ENCODE results near the gene WDR13. TPM values are rescaled to one million over a fixed set of nuclear protein-coding genes. Genes with fewer than 3 reads are reported as not detected.

The WDR13 gene
- total RNA-seq, 1 experiment from 2014 or later = 28.0 TPM

GRCh38 chrX:48578661-48579128 lies 18.6 kb upstream of the WDR13 start:
- ATAC-seq (no peak), DNase-seq (ENCODE audit: low spot score) (no peak)
- no peaks in the 10 kb centered on the region; the same call in 1 of the 2 replicates for H3K27me3 Mint-ChIP-seq (ENCODE audit: low read depth)
- H3K9me3 Mint-ChIP-seq = no peaks in the 10 kb centered on the region
- peaks cover 10% of the 10 kb centered on the region; the same call in 1 of the 2 replicates for H3K4me1 Mint-ChIP-seq
- ChIA-PET CTCF (no interaction called here), POLR2A (interaction anchor here (0.5 to 1.0 kb wide), 2 partner anchors 11 to 38 kb away, joined by 3 read pairs; no protein-coding TSS in a partner anchor)
- 0 out of 2 replicates have a peak overlapping the region, but pooled peaks have one; percentile 49 for H3K27ac Mint-ChIP-seq
- TF ChIP-seq SMAD4 (CRISPR knock-in tag; IDR thresholded peaks at IDR 0.05) (no peak), ZNF425 (CRISPR knock-in tag; conservative IDR thresholded peaks at IDR 0.05) (0 out of 2 replicates have a peak, but pooled peaks have one; percentile 28), ZNF281 (CRISPR knock-in tag; IDR thresholded peaks at IDR 0.05) (no peak), NFATC4 (CRISPR knock-in tag; IDR thresholded peaks at IDR 0.05) (peak; percentile 23; the same call in 1 of the 2 replicates), ZNF532 (CRISPR knock-in tag; IDR thresholded peaks at IDR 0.05; ENCODE audit: borderline replicate concordance) (peak; percentile 4; the same call in 1 of the 2 replicates)
- no peak overlapping the region for H3K4me3 Mint-ChIP-seq
- peaks cover 44% of the 10 kb centered on the region for H3K36me3 Mint-ChIP-seq

- no peak for DNase-seq (ENCODE audit: low spot score)
- Mint-ChIP-seq H3K4me3 (no peak overlapping the region), H3K27ac (no peak overlapping the region), H3K36me3 (peaks cover 44% of the 10 kb centered on the region), H3K9me3 (no peaks in the 10 kb centered on the region), H3K27me3 (ENCODE audit: low read depth) (no peaks in the 10 kb centered on the region; the same call in 1 of the 2 replicates), H3K4me1 (peaks cover 7% of the 10 kb centered on the region; the same call in 1 of the 2 replicates)
- ATAC-seq = peak; percentile 24
- ChIA-PET CTCF (no interaction called here), POLR2A (interaction anchor here (1.0 kb wide), 1 partner anchor 37 kb away, joined by 3 read pairs; no protein-coding TSS in a partner anchor)
- peak; percentile 87 for TF ChIP-seq PRRX2 (CRISPR knock-in tag; IDR thresholded peaks at IDR 0.05)
- TF ChIP-seq ZNF532 (CRISPR knock-in tag; IDR thresholded peaks at IDR 0.05; ENCODE audit: borderline replicate concordance) = 0 out of 2 replicates have a peak, but pooled peaks have one; percentile 71
- 0 out of 2 replicates have a peak, but pooled peaks have one; percentile 2 for TF ChIP-seq ERG (CRISPR knock-in tag; IDR thresholded peaks at IDR 0.05)
- no peak for TF ChIP-seq ZNF232 (CRISPR knock-in tag; IDR thresholded peaks at IDR 0.05)
- TF ChIP-seq ZNF512 (CRISPR knock-in tag; IDR thresholded peaks at IDR 0.05; ENCODE audit: borderline replicate concordance) = no peak
Measured at GRCh38 chrX:48579259-48579658, 18.0 kb upstream of the WDR13 start.
